Left hindlimb (tissue), 1 donor: Measurements from ENCODE around the gene SHC2.
"Not testable (repeated sequence)": the region's sequence is repeated elsewhere in the genome, so short reads cannot be mapped to it uniquely, and the experiment has no call there.

ENCODE experiments used
- DNase-seq: peaks from one replicate; pipeline ENCODE4 v3.0.0-alpha.2; 2018

The SHC2 gene

GRCh38 chr19:405121-405965 lies 55.5 kb downstream of the SHC2 start:
- DNase-seq, result no peak

GRCh38 chr19:403221-404027 lies 57.4 kb downstream of the SHC2 start:
- no peak for DNase-seq

GRCh38 chr19:402786-403185 lies 58.0 kb downstream of the SHC2 start:
- no peak for DNase-seq

- DNase-seq, result no peak
Observed at GRCh38 chr19:401866-402511, 58.8 kb downstream of the SHC2 start.

GRCh38 chr19:400976-401865 lies 59.6 kb downstream of the SHC2 start:
- DNase-seq, result no peak

GRCh38 chr19:399370-399769 lies 61.5 kb downstream of the SHC2 start:
- no peak for DNase-seq

- no peak for DNase-seq
Observed at GRCh38 chr19:398719-399118, 62.1 kb downstream of the SHC2 start.

GRCh38 chr19:397941-398706 lies 62.7 kb downstream of the SHC2 start:
- no peak for DNase-seq

- DNase-seq, result no peak
Observed at GRCh38 chr19:397321-397720, 63.5 kb downstream of the SHC2 start.

- DNase-seq, result no peak
Observed at GRCh38 chr19:395467-395866, 65.4 kb downstream of the SHC2 start.

- not testable (repeated sequence) for DNase-seq
Observed at GRCh38 chr19:394857-395256, 66.0 kb downstream of the SHC2 start.

GRCh38 chr19:393560-393959 lies 67.3 kb downstream of the SHC2 start:
- DNase-seq, result not testable (repeated sequence)

- DNase-seq, result no peak
Observed at GRCh38 chr19:392375-392970, 68.4 kb downstream of the SHC2 start.

GRCh38 chr19:391726-392374 lies 69.0 kb downstream of the SHC2 start:
- DNase-seq, result no peak

- DNase-seq, result no peak
Observed at GRCh38 chr19:391207-391557, 69.7 kb downstream of the SHC2 start.

GRCh38 chr19:390386-391206 lies 70.2 kb downstream of the SHC2 start:
- no peak for DNase-seq

- no peak for DNase-seq
Observed at GRCh38 chr19:389935-390289, 70.9 kb downstream of the SHC2 start.

- DNase-seq, result no peak
Observed at GRCh38 chr19:389255-389934, 71.4 kb downstream of the SHC2 start.

GRCh38 chr19:388691-389090 lies 72.1 kb downstream of the SHC2 start:
- no peak for DNase-seq
